AG09309 (cell line): ENCODE results near the gene NOL12.
A peak's percentile ranks its signal among the peaks of the same experiment; 100 is the strongest.
"Not testable (repeated sequence)": the region's sequence is repeated elsewhere in the genome, so short reads cannot be mapped to it uniquely, and the experiment has no call there.

ENCODE experiments used
- DNase-seq: peaks from one replicate; pipeline ENCODE4 v3.0.0-alpha.2; 2010; ENCODE audit warnings: low read depth
- H3K4me3 ChIP-seq: 2 replicates; pipeline ENCODE4 v1.5.1; 2011; ENCODE audit warnings: mild to moderate bottlenecking, low read depth, low read length, moderate library complexity; ENCODE audit not compliant: control insufficient read depth
- TF ChIP-seq, protein P1 (sequence below): IDR thresholded peaks from 2 replicates; pipeline ENCODE4 v1.5.1; 2011; ENCODE audit warnings: mild to moderate bottlenecking, low read depth, low read length, inconsistent platforms; ENCODE audit not compliant: insufficient read depth, control insufficient read depth; ENCODE audit errors: missing control alignments

NOL12 gene

DNA sequence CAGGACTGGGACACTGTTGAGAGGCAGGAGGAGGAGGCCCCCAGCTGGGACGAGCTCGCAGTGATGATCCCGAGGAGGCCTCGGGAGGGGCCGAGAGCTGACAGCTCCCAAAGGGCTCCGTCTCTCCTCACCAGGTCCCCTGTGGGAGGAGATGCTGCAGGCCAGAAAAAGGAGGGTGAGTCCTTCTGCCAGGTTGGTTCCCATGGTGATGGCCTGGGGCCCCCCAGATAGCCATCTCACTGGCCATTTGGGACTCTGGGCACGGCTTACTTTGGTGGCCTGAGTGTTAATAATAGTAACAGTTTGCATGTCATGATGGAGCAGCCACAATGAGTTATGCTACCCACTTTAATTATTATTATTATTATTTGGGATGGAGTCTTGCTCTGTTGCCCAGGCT lies 29.6 kb downstream of the NOL12 start:
- H3K4me3 ChIP-seq = no peak overlapping the region
- TF ChIP-seq, protein P1, sequence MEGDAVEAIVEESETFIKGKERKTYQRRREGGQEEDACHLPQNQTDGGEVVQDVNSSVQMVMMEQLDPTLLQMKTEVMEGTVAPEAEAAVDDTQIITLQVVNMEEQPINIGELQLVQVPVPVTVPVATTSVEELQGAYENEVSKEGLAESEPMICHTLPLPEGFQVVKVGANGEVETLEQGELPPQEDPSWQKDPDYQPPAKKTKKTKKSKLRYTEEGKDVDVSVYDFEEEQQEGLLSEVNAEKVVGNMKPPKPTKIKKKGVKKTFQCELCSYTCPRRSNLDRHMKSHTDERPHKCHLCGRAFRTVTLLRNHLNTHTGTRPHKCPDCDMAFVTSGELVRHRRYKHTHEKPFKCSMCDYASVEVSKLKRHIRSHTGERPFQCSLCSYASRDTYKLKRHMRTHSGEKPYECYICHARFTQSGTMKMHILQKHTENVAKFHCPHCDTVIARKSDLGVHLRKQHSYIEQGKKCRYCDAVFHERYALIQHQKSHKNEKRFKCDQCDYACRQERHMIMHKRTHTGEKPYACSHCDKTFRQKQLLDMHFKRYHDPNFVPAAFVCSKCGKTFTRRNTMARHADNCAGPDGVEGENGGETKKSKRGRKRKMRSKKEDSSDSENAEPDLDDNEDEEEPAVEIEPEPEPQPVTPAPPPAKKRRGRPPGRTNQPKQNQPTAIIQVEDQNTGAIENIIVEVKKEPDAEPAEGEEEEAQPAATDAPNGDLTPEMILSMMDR = no peak
- DNase-seq = no peak

DNA sequence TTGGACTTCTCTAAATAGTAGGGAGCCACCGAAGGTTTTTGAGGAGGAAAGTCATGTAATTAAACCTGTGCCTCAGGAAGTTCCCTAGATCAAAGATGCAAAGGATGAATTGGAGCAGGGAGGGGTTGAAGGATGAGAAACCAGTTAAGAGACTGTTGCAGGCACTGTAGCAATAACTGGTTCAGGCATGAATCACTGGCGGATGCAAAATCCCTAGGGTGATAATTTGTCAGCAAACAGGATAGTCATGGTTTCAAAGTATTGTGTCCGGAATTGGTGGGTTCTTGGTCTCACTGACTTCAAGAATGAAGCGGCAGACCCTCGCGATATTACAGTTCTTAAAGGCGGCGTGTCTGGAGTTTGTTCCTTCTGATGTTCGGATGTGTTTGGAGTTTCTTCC lies 30.6 kb downstream of the NOL12 start:
- no peak overlapping the region for H3K4me3 ChIP-seq
- TF ChIP-seq, protein P1 = no peak
- no peak for DNase-seq

DNA sequence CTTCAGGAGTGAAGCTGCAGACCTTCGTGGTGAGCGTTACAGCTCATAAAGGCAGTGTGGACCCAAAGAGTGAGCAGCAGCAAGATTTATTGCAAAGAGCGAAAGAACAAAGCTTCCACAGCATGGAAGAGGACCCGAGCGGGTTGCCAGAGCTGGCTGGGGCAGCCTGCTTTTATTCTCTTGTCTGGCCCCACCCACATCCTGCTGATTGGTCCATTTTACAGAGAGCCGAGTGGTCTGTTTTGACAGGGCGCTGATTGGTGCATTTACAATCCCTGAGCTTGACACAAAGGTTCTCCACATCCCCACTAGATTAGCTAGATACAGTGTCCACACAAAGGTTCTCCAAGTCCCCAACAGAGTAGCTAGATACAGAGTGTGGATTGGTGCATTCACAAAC lies 31.1 kb downstream of the NOL12 start:
- not testable (repeated sequence) for DNase-seq, H3K4me3 ChIP-seq

DNA sequence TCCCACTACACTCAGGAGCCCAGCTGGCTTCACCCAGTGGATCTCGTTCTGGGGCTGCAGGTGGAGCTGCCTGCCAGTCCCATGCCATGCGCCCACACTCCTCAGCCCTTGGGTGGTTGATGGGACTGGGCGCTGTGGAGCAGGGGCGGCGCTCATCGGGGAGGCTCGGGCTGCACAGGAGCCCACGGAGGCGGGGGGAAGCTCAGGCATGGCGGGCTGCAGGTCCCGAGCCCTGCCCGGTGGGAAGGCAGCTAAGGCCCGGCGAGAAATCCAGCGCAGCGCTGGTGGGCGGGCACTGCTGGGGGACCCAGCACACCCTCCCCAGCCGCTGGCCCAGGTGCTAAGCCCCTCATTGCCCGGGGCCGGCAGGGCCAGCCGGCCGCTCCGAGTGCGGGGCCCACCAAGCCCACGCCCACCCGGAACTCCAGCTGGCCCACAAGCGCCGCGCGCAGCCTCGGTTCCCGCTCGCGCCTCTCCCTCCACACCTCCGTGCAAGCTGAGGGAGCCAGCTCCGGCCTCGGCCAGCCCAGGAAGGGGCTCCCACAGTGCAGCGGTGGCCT lies 31.7 kb downstream of the NOL12 start:
- not testable (repeated sequence) for H3K4me3 ChIP-seq, DNase-seq

DNA sequence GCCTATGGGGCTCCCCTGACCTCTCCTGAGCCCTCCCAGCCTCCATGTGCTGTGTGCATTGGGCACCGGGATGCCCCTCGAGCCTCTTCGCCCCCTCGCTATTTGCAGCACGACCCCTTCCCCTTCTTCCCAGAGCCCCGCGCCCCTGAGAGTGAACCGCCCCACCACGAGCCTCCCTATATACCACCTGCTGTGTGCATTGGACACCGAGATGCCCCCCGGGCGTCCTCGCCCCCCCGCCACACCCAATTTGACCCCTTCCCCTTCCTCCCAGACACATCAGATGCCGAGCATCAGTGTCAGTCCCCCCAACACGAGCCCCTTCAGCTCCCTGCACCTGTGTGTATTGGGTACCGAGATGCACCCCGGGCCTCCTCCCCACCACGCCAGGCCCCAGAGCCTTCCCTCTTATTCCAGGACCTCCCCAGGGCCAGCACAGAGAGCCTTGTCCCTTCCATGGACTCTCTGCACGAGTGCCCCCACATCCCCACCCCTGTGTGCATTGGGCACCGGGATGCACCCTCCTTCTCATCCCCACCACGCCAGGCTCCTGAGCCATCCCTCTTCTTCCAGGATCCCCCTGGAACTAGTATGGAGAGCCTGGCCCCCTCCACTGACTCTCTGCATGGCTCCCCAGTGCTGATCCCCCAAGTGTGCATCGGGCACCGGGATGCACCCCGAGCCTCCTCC lies 39.6 kb downstream of the NOL12 start:
- TF ChIP-seq, protein P1 = no peak
- no peak for DNase-seq

DNA sequence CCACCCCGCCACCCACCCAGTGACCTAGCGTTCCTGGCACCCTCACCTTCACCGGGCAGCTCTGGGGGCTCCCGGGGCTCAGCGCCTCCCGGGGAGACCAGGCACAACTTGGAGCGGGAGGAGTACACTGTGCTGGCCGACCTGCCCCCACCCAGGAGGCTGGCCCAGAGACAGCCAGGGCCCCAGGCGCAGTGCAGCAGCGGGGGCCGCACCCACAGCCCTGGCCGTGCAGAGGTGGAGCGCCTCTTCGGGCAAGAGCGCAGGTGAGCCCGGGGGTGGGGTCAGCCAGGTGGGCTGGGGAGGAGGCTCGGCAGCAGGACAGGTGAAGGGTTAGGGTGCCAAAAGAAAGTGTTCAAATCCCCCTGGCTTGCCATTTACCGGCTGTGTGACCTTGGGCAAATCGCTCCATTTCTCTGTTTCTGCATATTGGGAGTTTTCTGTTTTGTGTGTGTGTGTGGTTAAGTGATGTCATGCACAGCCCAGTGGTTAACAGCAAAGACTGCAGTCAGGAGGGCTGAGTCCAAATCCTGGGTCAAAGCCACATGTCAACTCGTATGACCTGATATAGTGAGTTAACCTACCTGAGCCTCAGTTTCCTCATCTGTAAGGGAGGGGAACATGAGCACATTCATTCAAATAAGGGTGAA lies 40.2 kb downstream of the NOL12 start:
- no peak for DNase-seq
- TF ChIP-seq, protein P1 = peak; percentile 32
- H3K4me3 ChIP-seq = no peak overlapping the region

More for the DNA sequence above, 39.6 kb downstream of the NOL12 start:
- no peak overlapping the region for H3K4me3 ChIP-seq

DNA sequence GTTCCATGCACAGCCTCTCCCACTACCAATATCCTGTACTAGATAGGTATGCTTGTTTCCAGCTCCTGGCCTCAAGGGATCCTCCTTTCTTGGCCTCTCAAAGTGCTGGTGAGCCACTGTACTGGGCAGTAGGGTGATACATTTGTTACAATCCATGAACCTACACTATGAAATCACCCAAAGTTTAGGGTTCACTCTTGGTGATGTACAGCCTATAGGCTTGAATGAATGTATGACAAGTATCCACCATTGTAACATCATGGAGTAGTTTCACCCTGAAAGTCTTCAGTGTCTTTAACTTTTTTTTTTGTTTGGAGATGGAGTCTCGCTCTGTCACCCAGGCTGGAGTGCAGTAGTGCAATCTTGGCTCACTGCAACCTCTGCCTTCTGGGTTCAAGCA lies 42.5 kb downstream of the NOL12 start:
- H3K4me3 ChIP-seq = no peak overlapping the region
- DNase-seq = no peak
- TF ChIP-seq, protein P1 = no peak
